ENCODE measurements around the gene C2CD3. TPM values are rescaled to one million over a fixed set of nuclear protein-coding genes. Genes with fewer than 3 reads are reported as not detected.

Gene C2CD3
- total RNA-seq, 1 donor from 2014 or later: 7.3 TPM

GRCh38 chr11:73982595-73982989 is 188.2 kb downstream of the C2CD3 start, which contains the start of gene UCP2:
Gene UCP2, minus strand, starts transcription at chr11:73982843. Its CDS starts 4,465 bp downstream, at chr11:73978378.
- DNase-seq (ENCODE audit: low read depth, low spot score): peak; percentile 24

GRCh38 chr11:73981051-73981805 is 189.6 kb downstream of the C2CD3 start:
- DNase-seq (ENCODE audit: low read depth, low spot score): no peak

GRCh38 chr11:73980001-73980961 is 190.5 kb downstream of the C2CD3 start:
- no peak for DNase-seq (ENCODE audit: low read depth, low spot score)

GRCh38 chr11:73978576-73979086 is 192.2 kb downstream of the C2CD3 start:
- DNase-seq (ENCODE audit: low read depth, low spot score): no peak

GRCh38 chr11:73977856-73978519 is 192.8 kb downstream of the C2CD3 start:
- DNase-seq (ENCODE audit: low read depth, low spot score): no peak

- no peak for DNase-seq (ENCODE audit: low read depth, low spot score)
Measured at GRCh38 chr11:73976451-73977151, 194.2 kb downstream of the C2CD3 start.

- no peak for DNase-seq (ENCODE audit: low read depth, low spot score)
Measured at GRCh38 chr11:73975479-73975757, 195.4 kb downstream of the C2CD3 start.

- no peak for DNase-seq (ENCODE audit: low read depth, low spot score)
Measured at GRCh38 chr11:73974604-73975478, 196.0 kb downstream of the C2CD3 start.

- no peak for DNase-seq (ENCODE audit: low read depth, low spot score)
Measured at GRCh38 chr11:73972620-73973449, 198.0 kb downstream of the C2CD3 start.

- no peak for DNase-seq (ENCODE audit: low read depth, low spot score)
Measured at GRCh38 chr11:73972187-73972586, 198.6 kb downstream of the C2CD3 start.

- DNase-seq (ENCODE audit: low read depth, low spot score): no peak
Measured at GRCh38 chr11:73971175-73971719, 199.6 kb downstream of the C2CD3 start.

- no peak for DNase-seq (ENCODE audit: low read depth, low spot score)
Measured at GRCh38 chr11:73969991-73970800, 200.6 kb downstream of the C2CD3 start.

- no peak for DNase-seq (ENCODE audit: low read depth, low spot score)
Measured at GRCh38 chr11:73969091-73969490, 201.7 kb downstream of the C2CD3 start.

GRCh38 chr11:73968356-73968966 is 202.3 kb downstream of the C2CD3 start:
- no peak for DNase-seq (ENCODE audit: low read depth, low spot score)

- DNase-seq (ENCODE audit: low read depth, low spot score): no peak
Measured at GRCh38 chr11:73965764-73966121, 205.1 kb downstream of the C2CD3 start.

GRCh38 chr11:73965076-73965763 is 205.6 kb downstream of the C2CD3 start:
- no peak for DNase-seq (ENCODE audit: low read depth, low spot score)

GRCh38 chr11:73963861-73964260 is 206.9 kb downstream of the C2CD3 start:
- DNase-seq (ENCODE audit: low read depth, low spot score): no peak

All from pulmonary artery endothelial cell (primary cell).